Astrocyte of the cerebellum (primary cell): ENCODE results near the gene ACADSB.

Source experiments
- DNase-seq: peaks from one replicate; pipeline ENCODE4 v3.0.0-alpha.2; 2011; ENCODE audit warnings: low read depth
- H3K4me3 ChIP-seq: 2 replicates; pipeline ENCODE4 v1.5.1; 2011; ENCODE audit warnings: mild to moderate bottlenecking, low read depth, low read length, moderate library complexity
- CTCF ChIP-seq: IDR thresholded peaks from 2 replicates; pipeline ENCODE4 v1.5.1; 2012; ENCODE audit warnings: low read length, low read depth, moderate library complexity, mild to moderate bottlenecking; ENCODE audit errors: missing control alignments
- in situ Hi-C: cut with HindIII; loops from 2 replicates; pipeline ENCODE4 v1.10.0; 2017; ENCODE audit warnings: low sequenced_read_pairs

Gene ACADSB

GRCh38 chr10:123008355-123009104 is at the start of gene ACADSB, which contains the start of gene IKZF5:
Gene ACADSB (plus strand): TSS chr10:123009006. CDS start chr10:123009030, 24 bp downstream.
Gene IKZF5 (minus strand): TSS chr10:123008795. CDS start chr10:122998625, 10,170 bp downstream.
- in situ Hi-C loops = no loop called here
- DNase-seq = peak; percentile 94
- TF ChIP-seq CTCF = no peak
- peak within 1 kb of the TSS; percentile 80 for H3K4me3 ChIP-seq

DNA sequence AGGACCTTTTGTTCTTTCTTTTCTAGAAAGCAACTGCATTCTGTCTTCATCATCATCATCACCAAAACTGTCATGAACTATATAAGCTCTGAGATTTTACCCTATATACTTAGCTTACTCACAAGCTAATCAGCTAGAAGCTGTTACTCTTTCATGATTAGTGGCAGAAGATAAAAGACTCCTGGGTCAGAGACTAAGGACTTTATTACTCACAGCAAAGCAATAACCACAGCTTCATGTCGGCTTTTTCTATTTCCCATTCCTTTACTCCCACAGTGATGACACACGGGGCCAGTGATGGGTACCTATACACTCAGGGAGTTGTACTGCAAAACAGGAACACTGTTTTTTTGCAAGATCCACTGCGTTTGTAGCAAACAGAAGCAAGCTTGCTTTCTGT is 46.4 kb upstream of the ACADSB start:
- in situ Hi-C loops = no loop called here
- H3K4me3 ChIP-seq = no peak overlapping the region
- DNase-seq = no peak
- no peak for TF ChIP-seq CTCF

GRCh38 chr10:122966879-122967278 is 41.9 kb upstream of the ACADSB start:
- in situ Hi-C loops = no loop called here
- DNase-seq = no peak
- H3K4me3 ChIP-seq = no peak overlapping the region
- no peak for TF ChIP-seq CTCF

DNA sequence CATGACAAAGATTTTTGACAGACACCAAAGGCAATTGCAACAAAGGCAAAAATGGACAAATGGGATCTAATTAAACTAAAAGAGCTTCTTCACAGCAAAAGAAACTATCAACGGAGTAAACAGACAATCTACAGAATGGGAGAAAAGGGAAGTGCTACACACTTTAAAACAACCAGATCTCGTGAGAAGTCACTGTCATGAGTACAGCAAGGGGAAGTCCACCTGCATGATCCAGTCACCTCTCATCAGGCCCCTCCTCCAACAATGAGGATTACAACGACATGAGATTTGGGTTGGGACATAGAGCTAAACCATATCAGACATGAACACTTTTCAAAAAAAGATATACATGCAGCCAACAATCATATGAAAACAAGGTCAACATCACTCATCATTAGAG is 40.1 kb upstream of the ACADSB start:
- in situ Hi-C loops = no loop called here
- no peak overlapping the region for H3K4me3 ChIP-seq
- no peak for TF ChIP-seq CTCF
- no peak for DNase-seq

DNA sequence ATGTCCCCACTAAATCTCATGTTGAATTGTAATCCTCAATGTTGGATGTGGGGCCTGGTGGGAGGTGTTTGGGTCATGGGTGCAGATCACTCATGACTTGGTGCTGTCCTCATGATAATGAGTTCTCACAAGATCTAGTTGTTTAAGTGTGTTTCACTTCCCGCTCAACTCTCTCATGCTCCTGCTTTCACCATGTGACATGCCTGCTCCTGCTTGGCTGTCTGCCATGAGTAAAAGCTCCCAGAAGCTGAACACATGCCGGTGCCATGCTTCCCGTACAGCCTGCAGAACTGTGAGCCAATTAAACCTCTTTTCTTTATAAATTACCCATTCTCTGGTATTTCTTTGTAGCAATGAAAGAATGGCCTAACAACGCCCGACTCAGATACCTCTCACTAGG is 34.8 kb upstream of the ACADSB start:
- H3K4me3 ChIP-seq = no peak overlapping the region
- in situ Hi-C loops = no loop called here
- no peak for DNase-seq
- no peak for TF ChIP-seq CTCF

- in situ Hi-C loops = no loop called here
- H3K4me3 ChIP-seq = no peak overlapping the region
- no peak for DNase-seq
- no peak for TF ChIP-seq CTCF
Observed at GRCh38 chr10:122974543-122975064, 34.2 kb upstream of the ACADSB start.
